NCI-H146 (cell line): ENCODE results near the gene ARL4C.
A peak's percentile ranks its signal among the peaks of the same experiment; 100 is the strongest.

Experiments used
- DNase-seq: peaks from one replicate; lab custom pipeline; 2025; lab: John Stamatoyannopoulos, UW

The ARL4C gene

GRCh38 chr2:234496835-234497593 is at the start of gene ARL4C:
ARL4C (minus strand) TSS chr2:234497081; CDS start chr2:234496586, 495 bp downstream.
- peak; percentile 83 for DNase-seq

- DNase-seq = peak; percentile 42
Measured at GRCh38 chr2:234544659-234545611, 48.1 kb upstream of the ARL4C start.

- DNase-seq = no peak
Measured at GRCh38 chr2:234542742-234543141, 45.9 kb upstream of the ARL4C start.

- no peak for DNase-seq
Measured at GRCh38 chr2:234537929-234538328, 41.0 kb upstream of the ARL4C start.

- peak; percentile 32 for DNase-seq
Measured at GRCh38 chr2:234536178-234536965, 39.5 kb upstream of the ARL4C start.

- no peak for DNase-seq
Measured at GRCh38 chr2:234535464-234535863, 38.6 kb upstream of the ARL4C start.

- peak; percentile 51 for DNase-seq
Measured at GRCh38 chr2:234534515-234534914, 37.6 kb upstream of the ARL4C start.

GRCh38 chr2:234533626-234534025 is 36.7 kb upstream of the ARL4C start:
- DNase-seq = peak; percentile 96

- no peak for DNase-seq
Measured at GRCh38 chr2:234528410-234529148, 31.7 kb upstream of the ARL4C start.

GRCh38 chr2:234526711-234527110 is 29.8 kb upstream of the ARL4C start:
- DNase-seq = no peak

- DNase-seq = no peak
Measured at GRCh38 chr2:234521536-234521935, 24.7 kb upstream of the ARL4C start.

- DNase-seq = no peak
Measured at GRCh38 chr2:234518986-234519642, 22.2 kb upstream of the ARL4C start.

- DNase-seq = no peak
Measured at GRCh38 chr2:234517971-234518370, 21.1 kb upstream of the ARL4C start.

- no peak for DNase-seq
Measured at GRCh38 chr2:234514873-234515638, 18.2 kb upstream of the ARL4C start.

GRCh38 chr2:234514099-234514498 is 17.2 kb upstream of the ARL4C start:
- no peak for DNase-seq

GRCh38 chr2:234512884-234513669 is 16.2 kb upstream of the ARL4C start:
- DNase-seq = peak; percentile 92

- no peak for DNase-seq
Measured at GRCh38 chr2:234502919-234503285, 6.0 kb upstream of the ARL4C start.

- DNase-seq = peak; percentile 38
Measured at GRCh38 chr2:234502285-234502918, 5.5 kb upstream of the ARL4C start.
